Measurements from ENCODE around the gene TTC6.

DNA sequence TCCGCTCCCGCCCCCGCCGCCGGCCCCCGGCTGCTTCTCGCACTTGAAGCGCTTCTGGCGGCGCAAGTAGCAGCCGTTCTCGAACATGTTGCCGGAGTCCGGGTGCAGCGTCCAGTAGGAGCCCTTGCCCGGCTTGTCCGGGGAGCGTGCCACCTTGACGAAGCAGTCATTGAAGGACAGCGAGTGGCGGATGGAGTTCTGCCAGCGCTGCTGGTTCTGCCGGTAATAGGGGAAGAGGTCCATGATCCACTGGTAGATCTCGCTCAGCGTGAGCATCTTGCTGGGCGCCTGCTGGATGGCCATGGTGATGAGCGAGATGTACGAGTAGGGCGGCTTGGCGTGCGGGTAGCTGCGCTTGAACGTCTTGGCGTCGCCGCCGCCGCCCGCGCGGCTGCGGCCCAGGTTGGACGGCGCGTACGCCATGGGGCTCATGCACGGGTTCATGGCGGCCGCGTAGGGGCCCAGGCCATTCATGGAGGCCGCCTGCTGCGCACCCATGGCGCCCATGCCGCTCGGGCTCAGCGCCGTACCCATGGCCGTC lies 3.4 kb upstream of the TTC6 start:
- TF ChIP-seq, protein P1, sequence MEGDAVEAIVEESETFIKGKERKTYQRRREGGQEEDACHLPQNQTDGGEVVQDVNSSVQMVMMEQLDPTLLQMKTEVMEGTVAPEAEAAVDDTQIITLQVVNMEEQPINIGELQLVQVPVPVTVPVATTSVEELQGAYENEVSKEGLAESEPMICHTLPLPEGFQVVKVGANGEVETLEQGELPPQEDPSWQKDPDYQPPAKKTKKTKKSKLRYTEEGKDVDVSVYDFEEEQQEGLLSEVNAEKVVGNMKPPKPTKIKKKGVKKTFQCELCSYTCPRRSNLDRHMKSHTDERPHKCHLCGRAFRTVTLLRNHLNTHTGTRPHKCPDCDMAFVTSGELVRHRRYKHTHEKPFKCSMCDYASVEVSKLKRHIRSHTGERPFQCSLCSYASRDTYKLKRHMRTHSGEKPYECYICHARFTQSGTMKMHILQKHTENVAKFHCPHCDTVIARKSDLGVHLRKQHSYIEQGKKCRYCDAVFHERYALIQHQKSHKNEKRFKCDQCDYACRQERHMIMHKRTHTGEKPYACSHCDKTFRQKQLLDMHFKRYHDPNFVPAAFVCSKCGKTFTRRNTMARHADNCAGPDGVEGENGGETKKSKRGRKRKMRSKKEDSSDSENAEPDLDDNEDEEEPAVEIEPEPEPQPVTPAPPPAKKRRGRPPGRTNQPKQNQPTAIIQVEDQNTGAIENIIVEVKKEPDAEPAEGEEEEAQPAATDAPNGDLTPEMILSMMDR (IDR thresholded peaks at IDR 0.05), result no peak
- no peak for TF ChIP-seq POLR2A (IDR thresholded peaks at IDR 0.05)

Measured in vagina (tissue), 2 donors.